ENCODE data around the gene GLYATL1B. TPM values are rescaled to one million over a fixed set of nuclear protein-coding genes. Genes with fewer than 3 reads are reported as not detected.
"Not testable (repeated sequence)": the region's sequence is repeated elsewhere in the genome, so short reads cannot be mapped to it uniquely, and the experiment has no call there.

GLYATL1B gene
- total RNA-seq, 5 donors from 2014 or later (not counting 1 experiment from before 2014, with no cell fraction given), result not detected

DNA sequence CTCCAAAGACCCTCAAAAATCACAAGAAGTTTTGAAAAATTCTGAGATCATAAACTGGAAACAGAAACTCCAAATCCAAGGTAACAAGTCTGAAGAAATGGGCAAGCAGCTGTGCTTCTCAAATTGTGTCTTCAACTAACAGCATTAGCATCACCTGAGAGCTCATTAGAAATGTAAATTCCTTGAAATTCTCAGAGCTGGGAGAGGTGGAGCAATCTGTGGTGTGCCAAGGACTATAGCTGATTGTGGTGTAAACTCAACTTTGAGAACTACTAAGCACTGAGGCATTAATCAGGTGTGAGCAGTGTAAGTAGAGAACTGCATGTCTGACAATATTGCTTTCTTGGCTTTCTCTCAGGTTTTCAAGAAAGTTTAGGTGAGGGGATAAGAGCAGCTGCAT, 7.5 kb downstream of the GLYATL1B start:
- H3K36me3 ChIP-seq (ENCODE audit: control insufficient read depth in 2 of 2, extremely low read depth in 1 of 2, insufficient read depth in 1 of 2, low read length in 1 of 2); CTCF ChIA-PET; H3K4me1 Mint-ChIP-seq; POLR2A ChIA-PET; H3K27me3 ChIP-seq (replicated peaks in 1 of 2; ENCODE audit: control insufficient read depth in 2 of 2, extremely low read depth in 1 of 2, insufficient read depth in 2 of 2, low read length in 1 of 2); DNase-seq; H3K27ac Mint-ChIP-seq; ATAC-seq (replicated peaks in 1 of 4); H3K9me3 ChIP-seq; H3K9me3 Mint-ChIP-seq; H3K27ac ChIP-seq (ENCODE audit: low read length); H3K4me3 Mint-ChIP-seq; H3K4me3 ChIP-seq (ENCODE audit: control insufficient read depth in 1 of 2, extremely low read depth in 1 of 2, low read length in 1 of 2); H3K36me3 Mint-ChIP-seq; H3K4me1 ChIP-seq (ENCODE audit: control insufficient read depth in 1 of 2, extremely low read depth in 1 of 2, insufficient read depth in 2 of 2, low read length in 2 of 2): not testable (repeated sequence)
- H3K27me3 Mint-ChIP-seq, result peaks cover 12 to 22% of the 10 kb centered on the region in 2 donors

DNA sequence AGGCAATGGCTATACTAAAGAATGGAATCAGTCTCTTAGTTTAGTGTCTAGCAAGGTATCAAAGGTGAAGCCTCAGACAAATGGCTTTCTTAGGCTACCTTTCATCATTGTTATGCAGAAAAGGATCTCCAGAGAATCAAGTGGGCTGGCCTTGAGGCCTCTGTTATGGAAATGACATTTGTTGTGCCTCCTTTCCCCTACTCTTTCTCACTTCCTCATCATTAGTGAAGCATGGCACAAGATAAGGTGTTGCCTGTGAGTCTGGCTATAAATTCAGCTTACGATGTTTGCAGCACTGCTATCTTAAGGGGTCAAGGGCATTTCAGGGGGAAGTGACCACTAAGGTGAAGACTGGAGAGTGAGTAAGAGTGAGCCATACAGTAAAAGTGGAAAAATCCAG, 9.1 kb downstream of the GLYATL1B start:
- ChIA-PET POLR2A (interaction anchor here in 1 of 2 donors (0.6 kb wide), 1 partner anchor 1676 kb away, joined by 3 read pairs; no protein-coding TSS in a partner anchor), CTCF (interaction anchor here (0.6 to 2.1 kb wide), 5 partner anchors 41 to 508 kb away, joined by 3 to 9 read pairs (median 3); no protein-coding TSS in a partner anchor)
- not testable (repeated sequence) for H3K9me3 ChIP-seq; H3K4me1 Mint-ChIP-seq; ATAC-seq (replicated peaks in 1 of 4); H3K27ac ChIP-seq (ENCODE audit: low read length); H3K4me1 ChIP-seq (ENCODE audit: control insufficient read depth in 1 of 2, extremely low read depth in 1 of 2, insufficient read depth in 2 of 2, low read length in 2 of 2); H3K27me3 ChIP-seq (replicated peaks in 1 of 2; ENCODE audit: control insufficient read depth in 2 of 2, extremely low read depth in 1 of 2, insufficient read depth in 2 of 2, low read length in 1 of 2); DNase-seq; H3K4me3 Mint-ChIP-seq; H3K36me3 Mint-ChIP-seq; H3K4me3 ChIP-seq (ENCODE audit: control insufficient read depth in 1 of 2, extremely low read depth in 1 of 2, low read length in 1 of 2); H3K9me3 Mint-ChIP-seq; H3K27ac Mint-ChIP-seq; H3K36me3 ChIP-seq (ENCODE audit: control insufficient read depth in 2 of 2, extremely low read depth in 1 of 2, insufficient read depth in 1 of 2, low read length in 1 of 2)
- WGBS (ENCODE audit: insufficient coverage), result no CpG with 5 or more reads among the region's 1 CpG
- H3K27me3 Mint-ChIP-seq, result peaks cover 14 to 32% of the 10 kb centered on the region in 2 donors

DNA sequence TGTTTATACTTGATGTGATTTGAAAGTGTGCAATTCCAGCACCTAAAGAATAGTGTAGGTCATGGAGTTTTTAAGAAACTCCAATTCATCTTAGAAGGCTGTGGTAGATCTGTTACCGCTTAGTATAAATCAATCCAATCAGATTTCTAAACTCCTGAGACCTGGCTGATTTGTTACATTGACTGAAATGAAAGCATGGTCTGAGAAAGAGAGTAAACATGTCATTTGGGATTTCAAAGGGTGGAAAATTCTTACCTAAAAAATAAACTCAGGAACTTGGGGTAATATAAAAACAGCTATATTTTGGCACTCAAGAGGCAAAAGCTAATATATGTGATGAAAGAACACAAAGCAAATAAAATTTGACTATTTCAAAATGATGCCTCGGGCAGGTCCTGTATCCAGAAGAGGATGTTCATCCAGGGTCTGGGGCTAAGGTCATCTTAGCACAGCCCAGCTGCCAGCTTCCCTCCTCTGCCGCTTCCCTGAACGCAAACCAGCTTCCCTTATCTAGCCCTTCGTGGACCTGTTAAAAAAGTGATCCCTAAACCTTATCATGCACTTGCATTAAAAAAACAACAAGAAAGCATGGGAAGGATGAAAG, 10.0 kb downstream of the GLYATL1B start:
- not testable (repeated sequence) for DNase-seq; H3K4me1 ChIP-seq (ENCODE audit: control insufficient read depth in 1 of 2, extremely low read depth in 1 of 2, insufficient read depth in 2 of 2, low read length in 2 of 2); H3K9me3 Mint-ChIP-seq; H3K36me3 Mint-ChIP-seq; ATAC-seq (replicated peaks in 1 of 4); H3K4me1 Mint-ChIP-seq; H3K4me3 ChIP-seq (ENCODE audit: control insufficient read depth in 1 of 2, extremely low read depth in 1 of 2, low read length in 1 of 2); H3K27me3 ChIP-seq (replicated peaks in 1 of 2; ENCODE audit: control insufficient read depth in 2 of 2, extremely low read depth in 1 of 2, insufficient read depth in 2 of 2, low read length in 1 of 2); H3K9me3 ChIP-seq; H3K27ac ChIP-seq (ENCODE audit: low read length); H3K4me3 Mint-ChIP-seq; H3K36me3 ChIP-seq (ENCODE audit: control insufficient read depth in 2 of 2, extremely low read depth in 1 of 2, insufficient read depth in 1 of 2, low read length in 1 of 2)
- Mint-ChIP-seq H3K27me3 (peaks cover 18 to 36% of the 10 kb centered on the region in 2 donors), H3K27ac (peak overlapping the region in 1 of 2 donors; percentile 28)
- CTCF ChIA-PET, result interaction anchor here (0.8 to 2.4 kb wide), 5 partner anchors 10 to 62 kb away, joined by 3 to 13 read pairs (median 5); no protein-coding TSS in a partner anchor
- POLR2A ChIA-PET, result interaction anchor here in 1 of 2 donors (0.6 kb wide), 1 partner anchor 1675 kb away, joined by 3 read pairs; no protein-coding TSS in a partner anchor
- no CpG with 5 or more reads among the region's 5 CpGs for WGBS (ENCODE audit: insufficient coverage)

DNA sequence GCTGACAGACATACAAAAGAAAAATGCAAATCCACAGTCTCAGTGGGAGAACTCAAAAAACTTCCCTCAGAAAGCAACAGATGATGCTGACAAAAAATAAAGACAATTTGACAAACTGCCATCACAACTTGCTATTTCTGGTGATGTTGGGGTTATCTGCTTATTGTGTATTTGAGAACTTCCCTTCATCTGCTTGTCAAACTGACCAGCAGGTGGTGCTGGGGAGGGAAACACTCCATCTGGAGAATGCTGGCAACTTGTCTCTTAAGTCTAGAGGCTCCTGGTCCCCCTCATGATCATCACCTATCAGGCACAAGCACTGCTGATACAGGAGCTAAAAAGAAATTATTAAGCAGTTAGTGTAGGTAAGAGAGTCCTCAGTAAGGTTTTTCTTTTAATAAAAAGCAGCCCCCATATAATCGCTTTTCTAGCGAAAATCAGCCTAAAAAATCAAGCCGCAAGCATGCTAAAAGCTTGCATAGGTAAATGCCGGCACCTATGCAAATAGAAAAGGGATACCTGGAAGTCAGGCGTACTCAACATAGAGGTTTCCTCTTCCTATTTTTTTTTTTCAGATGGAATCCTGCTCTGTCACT, 11.1 kb downstream of the GLYATL1B start:
- no peaks in the 10 kb centered on the region for H3K9me3 ChIP-seq
- peaks cover 0 to 8% of the 10 kb centered on the region in 2 experiments for H3K4me1 ChIP-seq (ENCODE audit: control insufficient read depth in 1 of 2, extremely low read depth in 1 of 2, insufficient read depth in 2 of 2, low read length in 2 of 2)
- DNase-seq (peak; percentile 37 to 81 (median 61)), ATAC-seq (replicated peaks in 1 of 4) (peak; percentile 47 to 77 (median 61))
- H3K27ac Mint-ChIP-seq, result no peak overlapping the region
- H3K36me3 Mint-ChIP-seq, result no peaks in the 10 kb centered on the region
- WGBS (ENCODE audit: insufficient coverage), result 93% methylated on average over 2 of the region's 5 CpGs
- peaks cover 15 to 36% of the 10 kb centered on the region in 2 donors for H3K27me3 Mint-ChIP-seq
- no peaks in the 10 kb centered on the region for H3K36me3 ChIP-seq (ENCODE audit: control insufficient read depth in 2 of 2, extremely low read depth in 1 of 2, insufficient read depth in 1 of 2, low read length in 1 of 2)
- H3K4me1 Mint-ChIP-seq, result peaks cover 6 to 16% (median 14%) of the 10 kb centered on the region in 3 donors
- CTCF ChIA-PET, result interaction anchor here (0.7 to 2.4 kb wide), 9 partner anchors 11 to 61 kb away, joined by 3 to 13 read pairs (median 4); partner anchors contain the start of gene FAM111A (in 1 of the 2)
- H3K4me3 ChIP-seq (ENCODE audit: control insufficient read depth in 1 of 2, extremely low read depth in 1 of 2, low read length in 1 of 2), result no peak overlapping the region
- no peaks in the 10 kb centered on the region for H3K9me3 Mint-ChIP-seq
- H3K27me3 ChIP-seq (replicated peaks in 1 of 2; ENCODE audit: control insufficient read depth in 2 of 2, extremely low read depth in 1 of 2, insufficient read depth in 2 of 2, low read length in 1 of 2), result peaks cover 0 to 10% of the 10 kb centered on the region in 2 experiments
- H3K27ac ChIP-seq (ENCODE audit: low read length), result no peak overlapping the region
- POLR2A ChIA-PET, result interaction anchor here (0.6 to 0.7 kb wide), 2 partner anchors 64 to 65 kb away, joined by 3 read pairs; no protein-coding TSS in a partner anchor
- H3K4me3 Mint-ChIP-seq, result no peak overlapping the region

DNA sequence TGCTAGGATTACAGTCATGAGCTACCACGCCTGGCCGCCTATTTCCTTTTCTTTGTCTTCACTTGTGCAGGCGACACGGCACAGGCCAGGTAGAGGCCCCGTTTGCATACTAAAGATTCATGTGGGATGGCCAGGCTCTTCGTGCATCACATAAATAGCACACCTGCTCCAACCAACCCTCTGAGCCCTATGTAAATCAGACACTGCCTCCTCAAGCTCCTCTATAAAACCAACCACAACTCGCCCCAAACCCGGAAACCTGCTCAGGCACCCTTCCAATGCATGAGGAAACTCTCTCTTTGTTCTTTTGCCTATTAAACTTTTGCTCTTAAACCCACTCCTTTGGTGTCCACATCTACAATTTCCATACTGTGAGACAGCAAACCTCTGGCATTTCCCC, 11.8 kb downstream of the GLYATL1B start:
- not testable (repeated sequence) for ATAC-seq (replicated peaks in 1 of 4); DNase-seq; H3K27ac Mint-ChIP-seq; H3K4me3 ChIP-seq (ENCODE audit: control insufficient read depth in 1 of 2, extremely low read depth in 1 of 2, low read length in 1 of 2); H3K27ac ChIP-seq (ENCODE audit: low read length); H3K9me3 ChIP-seq; H3K4me3 Mint-ChIP-seq; H3K36me3 ChIP-seq (ENCODE audit: control insufficient read depth in 2 of 2, extremely low read depth in 1 of 2, insufficient read depth in 1 of 2, low read length in 1 of 2); H3K9me3 Mint-ChIP-seq; H3K36me3 Mint-ChIP-seq
- 74% methylated on average over 4 of the region's 8 CpGs for WGBS (ENCODE audit: insufficient coverage)
- ChIA-PET POLR2A (interaction anchor here in 1 of 2 donors (0.6 kb wide), 1 partner anchor 64 kb away, joined by 3 read pairs; no protein-coding TSS in a partner anchor), CTCF (interaction anchor here (0.8 to 2.4 kb wide), 8 partner anchors 10 to 60 kb away, joined by 3 to 13 read pairs (median 4); partner anchors contain the start of gene FAM111A (in 1 of the 2))
- Histone ChIP-seq H3K27me3 (replicated peaks in 1 of 2; ENCODE audit: control insufficient read depth in 2 of 2, extremely low read depth in 1 of 2, insufficient read depth in 2 of 2, low read length in 1 of 2) (peaks cover 0 to 13% of the 10 kb centered on the region in 2 experiments), H3K4me1 (ENCODE audit: control insufficient read depth in 1 of 2, extremely low read depth in 1 of 2, insufficient read depth in 2 of 2, low read length in 2 of 2) (peaks cover 0 to 13% of the 10 kb centered on the region in 2 experiments)
- H3K27me3 Mint-ChIP-seq, result peaks cover 14 to 31% of the 10 kb centered on the region in 2 donors
- H3K4me1 Mint-ChIP-seq, result peaks cover 10 to 23% (median 17%) of the 10 kb centered on the region in 3 donors

DNA sequence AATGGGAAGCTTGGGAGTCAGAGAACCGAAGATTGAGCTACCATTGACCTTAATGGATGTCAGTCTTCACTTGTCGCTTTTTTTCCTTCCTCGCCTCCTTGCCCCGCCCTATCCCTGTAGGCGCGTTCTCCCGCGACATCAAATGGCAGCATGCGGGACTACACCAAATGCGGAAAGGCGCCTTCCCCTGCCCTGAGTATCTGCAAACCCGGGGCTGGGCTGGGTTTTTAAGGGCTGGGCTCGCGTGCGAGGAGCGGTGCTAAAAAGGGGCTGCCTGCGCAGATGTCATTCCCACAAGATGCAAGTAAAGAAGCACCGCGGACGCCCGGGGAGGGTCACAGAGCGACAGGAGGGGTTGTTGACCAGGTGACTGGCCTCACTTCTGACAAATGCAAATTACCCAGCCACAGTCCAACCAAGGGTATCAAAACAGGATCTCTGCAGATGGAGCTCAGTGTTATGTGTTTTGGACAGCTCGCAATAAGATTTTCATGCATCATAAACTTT, 16.2 kb downstream of the GLYATL1B start:
- Histone ChIP-seq H3K27me3 (replicated peaks in 1 of 2; ENCODE audit: control insufficient read depth in 2 of 2, extremely low read depth in 1 of 2, insufficient read depth in 2 of 2, low read length in 1 of 2) (peaks cover 0 to 30% of the 10 kb centered on the region in 2 experiments), H3K27ac (ENCODE audit: low read length) (no peak overlapping the region), H3K36me3 (ENCODE audit: control insufficient read depth in 2 of 2, extremely low read depth in 1 of 2, insufficient read depth in 1 of 2, low read length in 1 of 2) (no peaks in the 10 kb centered on the region), H3K9me3 (no peaks in the 10 kb centered on the region), H3K4me3 (ENCODE audit: control insufficient read depth in 1 of 2, extremely low read depth in 1 of 2, low read length in 1 of 2) (peak overlapping the region; percentile 37 to 61), H3K4me1 (ENCODE audit: control insufficient read depth in 1 of 2, extremely low read depth in 1 of 2, insufficient read depth in 2 of 2, low read length in 2 of 2) (peaks cover 10 to 23% of the 10 kb centered on the region in 2 experiments)
- peak overlapping the region in 1 of 2 donors; percentile 53 for H3K27ac Mint-ChIP-seq
- H3K4me3 Mint-ChIP-seq, result peak overlapping the region; percentile 70 to 79 (median 74)
- H3K9me3 Mint-ChIP-seq, result no peaks in the 10 kb centered on the region
- 7% methylated on average over 21 of the region's 23 CpGs for WGBS (ENCODE audit: insufficient coverage)
- ChIA-PET CTCF (interaction anchor here in 1 of 2 donors (0.9 kb wide), 1 partner anchor 34 kb away, joined by 4 read pairs; no protein-coding TSS in a partner anchor), POLR2A (no interaction called here)
- peak; percentile 45 to 75 (median 60) for ATAC-seq (replicated peaks in 1 of 4)
- peaks cover 19 to 42% of the 10 kb centered on the region in 2 donors for H3K27me3 Mint-ChIP-seq
- DNase-seq, result peak in 30 of 35 experiments; percentile 5 to 67 (median 26)
- no peaks in the 10 kb centered on the region for H3K36me3 Mint-ChIP-seq
- peaks cover 23 to 45% (median 37%) of the 10 kb centered on the region in 3 donors for H3K4me1 Mint-ChIP-seq
